SIG-M5 (cell line): ENCODE measurements around the gene INCENP.
"Not testable (repeated sequence)": the region's sequence is repeated elsewhere in the genome, so short reads cannot be mapped to it uniquely, and the experiment has no call there.

Experiments used
- DNase-seq: peaks from one replicate; lab custom pipeline; 2025; lab: John Stamatoyannopoulos, UW

INCENP gene

DNA sequence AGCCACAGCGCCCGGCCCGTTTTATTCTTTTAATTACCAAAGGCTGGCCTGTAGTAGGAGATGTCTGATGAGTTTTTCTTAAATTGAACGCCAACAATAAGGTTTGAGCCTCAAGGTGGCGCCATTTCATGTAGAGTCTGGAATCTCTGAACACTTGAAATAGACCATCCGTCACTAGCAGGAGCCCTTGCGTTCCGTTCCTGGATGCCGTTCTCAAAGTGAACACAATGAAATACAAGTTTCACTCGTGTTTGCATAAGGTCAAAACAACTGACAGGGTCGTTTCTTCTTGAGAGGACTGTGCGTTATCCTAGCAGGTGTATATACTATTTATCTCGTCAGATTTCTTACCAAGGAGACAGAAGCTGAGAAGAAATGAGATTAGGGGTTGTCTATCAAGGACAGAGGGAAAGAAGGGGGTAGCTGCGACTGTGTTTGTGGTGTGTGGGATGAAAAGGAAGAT is 47.5 kb downstream of the INCENP start:
- DNase-seq = peak; percentile 11

DNA sequence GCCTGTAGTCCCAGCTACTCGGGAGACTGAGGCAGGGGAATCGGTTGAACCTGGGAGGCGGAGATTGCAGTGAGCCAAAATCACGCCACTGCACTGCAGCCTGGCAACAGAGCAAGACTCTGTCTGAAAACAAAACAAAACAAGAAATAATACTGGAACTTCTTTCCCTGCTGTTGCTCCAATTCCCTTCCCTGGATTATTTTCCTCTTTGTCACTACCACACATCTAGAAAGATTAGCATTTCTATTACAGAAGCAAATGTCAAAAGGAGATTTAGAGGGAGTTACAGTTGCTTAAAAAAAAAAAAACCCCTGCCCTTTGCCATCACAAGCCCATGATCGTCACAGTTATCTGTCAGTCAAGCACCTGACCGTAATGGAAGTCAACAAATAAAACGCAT is 48.5 kb downstream of the INCENP start:
- DNase-seq = no peak

DNA sequence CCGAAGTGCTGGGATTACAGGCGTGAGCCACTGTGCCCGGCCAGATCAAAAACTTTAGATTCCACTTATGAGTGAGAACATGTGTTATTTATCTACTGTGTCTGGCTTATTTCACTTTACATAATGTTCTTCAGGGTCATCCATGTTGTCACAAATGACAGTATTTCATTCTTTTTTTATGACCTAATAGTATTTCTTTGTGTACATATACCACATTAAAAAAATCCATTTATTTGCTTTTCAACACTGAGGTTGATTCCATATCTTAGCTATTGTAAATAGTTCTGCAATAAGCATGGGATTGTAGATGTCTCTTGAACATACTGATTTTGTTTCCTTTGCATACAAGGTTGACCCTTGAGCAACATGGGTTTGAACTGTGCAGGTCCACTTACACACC is 53.0 kb downstream of the INCENP start:
- DNase-seq = no peak

DNA sequence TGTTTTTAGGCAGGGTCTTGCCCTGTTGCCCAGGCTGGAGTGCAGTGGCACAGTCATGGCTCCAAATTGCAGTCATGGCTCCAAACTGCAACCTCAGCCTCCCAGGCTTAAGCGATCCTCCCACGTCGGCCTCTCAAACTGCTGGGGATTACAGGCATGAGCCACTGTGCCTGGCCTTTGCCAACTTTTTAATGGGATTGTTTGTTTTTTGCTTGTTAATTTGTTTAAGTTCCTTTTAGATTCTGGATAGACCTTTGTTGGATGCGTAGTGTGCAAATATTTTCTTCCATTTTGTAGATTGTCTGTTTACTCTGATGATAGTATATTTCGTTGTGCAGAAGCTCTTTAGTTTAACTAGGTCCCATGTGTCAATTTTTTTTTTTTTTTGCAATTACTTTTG is 56.2 kb downstream of the INCENP start:
- no peak for DNase-seq

DNA sequence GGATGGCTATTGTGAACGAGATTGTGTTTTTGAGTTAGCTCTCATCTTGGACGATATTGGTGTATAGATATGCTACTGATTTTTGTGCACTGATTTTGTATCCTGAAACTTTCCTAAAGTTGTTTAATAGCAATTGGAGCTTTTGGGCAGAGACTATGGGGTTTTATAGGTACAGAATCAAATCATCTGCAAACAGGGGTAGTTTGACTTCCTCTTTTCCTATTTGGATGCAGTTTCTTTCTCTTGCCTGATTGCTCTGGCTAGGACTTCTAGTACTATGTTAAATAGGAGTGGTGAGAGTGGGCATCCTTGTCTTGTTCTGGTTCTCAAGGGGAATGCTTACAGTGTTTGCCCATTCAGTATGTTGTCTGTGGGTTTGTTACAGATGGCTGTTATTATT is 57.3 kb downstream of the INCENP start:
- no peak for DNase-seq

DNA sequence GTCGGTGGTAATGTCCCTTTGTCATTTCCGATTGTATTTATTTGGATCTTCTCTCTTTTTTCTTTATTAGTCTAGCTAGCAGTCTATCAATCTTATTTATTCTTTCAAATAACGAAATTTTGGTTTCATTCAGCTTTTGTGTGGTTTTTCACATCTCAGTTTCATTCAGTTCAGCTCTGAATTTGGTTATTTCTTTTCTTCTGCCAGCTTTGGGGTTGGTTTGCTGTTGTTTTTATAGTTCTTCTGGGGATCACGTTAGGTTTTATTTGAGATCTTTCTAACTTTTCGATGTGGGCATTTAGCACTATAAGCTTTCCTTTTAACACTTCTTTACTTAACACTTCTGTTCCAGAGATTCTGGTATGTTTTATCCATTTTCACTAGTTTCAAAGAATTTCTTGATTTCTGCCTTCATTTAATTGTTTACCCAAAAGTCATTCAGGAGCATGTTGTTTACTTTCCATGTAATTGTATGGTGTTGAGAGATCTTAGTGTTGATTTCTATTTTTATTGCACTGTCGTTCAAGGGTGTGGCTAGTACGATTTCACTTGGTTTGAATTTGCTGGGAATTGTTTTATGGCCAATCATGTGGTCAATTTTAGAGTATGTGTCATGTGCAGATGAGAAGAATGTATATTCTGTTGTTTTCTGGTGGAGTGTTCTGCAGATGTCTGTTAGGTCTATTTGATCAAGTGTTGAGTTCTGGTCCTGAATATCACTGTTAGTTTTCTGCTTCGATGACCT is 58.5 kb downstream of the INCENP start:
- DNase-seq = no peak

DNA sequence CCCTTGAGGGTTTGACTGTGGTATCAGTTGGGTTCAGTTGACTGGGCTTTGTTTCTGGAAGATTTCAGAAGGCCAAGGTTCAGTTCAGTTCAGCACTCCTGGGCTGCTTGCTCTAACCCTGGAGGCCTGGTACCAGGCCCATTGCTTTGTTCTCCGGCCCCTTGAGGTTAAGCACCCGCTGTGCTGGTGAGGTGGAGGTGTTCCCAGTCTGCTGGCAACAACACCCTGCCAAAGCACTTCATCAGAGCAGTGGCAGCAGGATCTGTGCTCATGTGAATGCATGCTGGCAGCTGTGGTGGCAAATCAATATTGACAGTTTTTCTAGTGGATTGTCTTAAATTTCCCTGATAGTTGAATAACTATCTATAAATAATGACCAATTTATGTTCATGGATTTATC is 62.4 kb downstream of the INCENP start:
- no peak for DNase-seq

DNA sequence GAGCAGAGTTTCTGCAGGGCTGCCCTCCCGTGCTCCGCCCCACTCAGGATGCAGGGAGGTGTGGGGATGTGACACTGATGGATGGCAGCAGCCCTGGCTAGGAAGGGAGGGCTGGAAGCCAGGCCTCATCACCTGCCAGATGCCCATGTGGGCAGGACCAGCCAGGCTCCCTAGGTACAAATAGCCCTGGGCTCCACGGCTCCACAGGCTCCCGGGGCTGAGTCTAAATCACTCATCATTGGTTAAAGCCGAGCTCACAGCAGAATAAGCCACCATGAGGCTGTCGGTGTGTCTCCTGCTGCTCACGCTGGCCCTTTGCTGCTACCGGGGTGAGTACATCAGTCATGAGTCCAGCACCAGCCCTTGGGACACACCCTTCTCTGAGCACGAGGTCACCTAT is 66.2 kb downstream of the INCENP start, which contains the start of gene SCGB1D1:
SCGB1D1 (plus strand) TSS at position 206 of the 400 bp plus-strand sequence; CDS start at position 275, 69 bp downstream.
- DNase-seq = no peak

DNA sequence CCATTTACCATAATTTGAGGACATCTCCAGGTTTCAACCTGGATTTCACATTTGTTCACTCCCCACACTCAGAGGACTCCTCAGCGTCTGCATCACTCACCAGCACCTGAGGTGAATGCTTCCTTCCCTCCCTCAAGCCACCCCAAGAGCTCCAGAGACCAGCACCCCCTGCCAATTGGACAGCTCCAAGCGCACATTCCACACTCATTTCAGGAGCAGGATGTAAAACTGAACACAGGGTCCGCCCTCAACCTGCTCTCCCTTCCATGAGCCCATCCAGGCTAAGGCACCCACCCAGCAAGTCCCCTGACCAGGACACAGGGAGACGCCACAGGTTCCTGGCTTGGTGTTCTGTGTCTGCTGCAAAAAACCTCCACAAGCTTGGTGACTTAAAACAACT is 70.1 kb downstream of the INCENP start:
- no peak for DNase-seq

DNA sequence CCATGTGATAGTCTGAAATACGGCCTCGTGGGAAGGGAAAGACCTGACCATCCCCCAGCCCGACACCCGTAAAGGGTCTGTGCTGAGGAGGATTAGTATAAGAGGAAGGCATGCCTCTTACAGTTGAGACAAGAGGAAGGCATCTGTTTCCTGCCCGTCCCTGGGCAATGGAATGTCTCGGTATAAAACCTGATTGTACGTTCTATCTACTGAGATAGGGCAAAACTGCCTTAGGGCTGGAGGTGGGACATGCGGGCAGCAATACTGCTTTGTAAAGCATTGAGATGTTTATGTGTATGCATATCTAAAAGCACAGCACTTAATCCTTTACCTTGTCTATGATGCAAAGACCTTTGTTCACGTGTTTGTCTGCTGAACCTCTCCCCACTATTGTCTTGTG is 71.2 kb downstream of the INCENP start:
- DNase-seq = not testable (repeated sequence)

DNA sequence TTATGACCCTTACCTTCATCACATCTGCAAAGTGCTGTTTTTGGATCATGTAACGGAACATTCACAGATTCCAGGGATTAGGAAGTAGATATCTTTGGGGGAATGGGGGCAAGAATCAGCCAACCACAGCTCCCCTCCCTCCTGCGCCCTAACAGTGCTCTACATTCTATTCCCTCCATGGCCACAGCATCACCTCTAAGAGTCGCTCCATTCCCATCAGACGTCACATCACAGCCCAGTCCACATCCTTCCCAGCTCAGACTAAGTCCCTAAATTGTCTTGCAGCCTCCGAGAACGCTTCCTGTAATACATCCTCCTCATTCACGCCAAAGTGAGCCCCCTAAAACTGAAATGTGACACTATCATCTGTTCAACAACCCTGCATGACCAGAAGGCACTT is 72.1 kb downstream of the INCENP start:
- no peak for DNase-seq

DNA sequence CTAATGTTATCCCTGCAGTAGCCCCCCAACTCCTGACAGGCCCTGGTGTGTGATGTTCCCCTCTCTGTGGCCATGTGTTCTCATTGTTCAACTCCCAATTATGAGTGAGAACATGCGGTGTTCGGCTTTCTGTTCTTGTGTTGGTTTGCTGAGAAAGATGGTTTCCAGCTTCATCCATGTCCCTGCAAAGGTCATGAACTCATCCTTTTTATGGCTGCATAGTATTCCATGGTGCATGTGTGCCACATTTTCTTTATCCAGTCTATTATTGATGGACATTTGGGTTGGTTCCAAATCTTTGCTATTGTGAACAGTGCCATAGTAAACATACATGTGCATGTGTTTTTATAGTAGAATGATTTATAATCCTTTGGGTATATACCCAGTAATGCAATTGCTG is 73.6 kb downstream of the INCENP start:
- DNase-seq = not testable (repeated sequence)

DNA sequence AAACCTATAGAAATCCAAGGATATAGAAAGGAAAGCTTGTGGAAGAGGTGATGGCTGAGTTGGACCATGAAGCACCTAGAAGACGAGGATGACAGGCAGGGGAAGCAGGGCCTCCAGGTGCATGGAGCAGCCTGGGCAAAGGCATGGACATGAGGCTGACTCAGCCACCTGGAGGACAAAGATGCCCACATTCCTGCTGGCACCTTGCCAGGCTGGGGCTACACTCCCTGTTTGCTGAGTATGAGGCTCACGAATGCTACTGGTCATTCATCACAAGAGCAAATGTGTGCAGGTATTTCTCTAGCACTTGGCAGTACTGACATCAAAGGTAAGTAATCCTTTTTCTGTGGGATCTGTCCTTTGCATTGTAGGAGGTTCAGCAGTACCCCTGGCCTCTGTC is 77.6 kb downstream of the INCENP start:
- no peak for DNase-seq
